Measurements from ENCODE around the gene SLC13A3. TPM values are rescaled to one million over a fixed set of nuclear protein-coding genes. Genes with fewer than 3 reads are reported as not detected.

Gene SLC13A3
- total and polyA plus RNA-seq, 2 donors (not counting 3 experiments of a cell fraction or from before 2014, with no cell fraction given): 0.11 to 0.40 TPM

DNA sequence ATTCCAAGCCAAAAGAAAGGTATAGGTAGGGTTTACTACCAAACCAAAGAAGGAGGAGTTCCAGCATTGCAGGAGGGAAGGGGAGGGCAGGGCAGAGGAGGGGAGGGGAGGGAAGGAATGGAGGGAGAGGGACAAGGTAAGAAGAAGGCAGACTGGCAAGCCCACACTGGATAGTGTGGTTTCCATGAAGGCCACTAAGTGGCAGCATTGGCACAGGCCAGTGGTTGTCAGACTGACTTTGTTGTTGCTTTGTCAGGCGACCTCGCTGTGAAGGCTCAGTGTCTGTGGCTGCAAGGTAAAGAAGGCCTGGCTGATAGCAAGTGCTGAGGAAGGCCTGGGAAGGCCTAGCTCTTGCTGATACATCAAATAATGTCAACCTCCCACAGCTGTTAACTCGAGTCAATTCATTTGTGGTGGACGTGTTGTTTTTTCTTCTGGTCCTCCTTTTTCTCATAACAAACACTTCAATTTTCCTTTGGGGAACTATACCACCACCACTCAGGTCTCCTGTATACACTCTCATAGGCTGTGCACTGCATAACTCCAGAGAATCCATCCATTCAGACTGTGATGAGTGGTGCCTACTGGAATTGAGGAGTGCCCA is 130.2 kb downstream of the SLC13A3 start:
- Histone ChIP-seq H3K27ac (ENCODE audit: insufficient read depth, low read depth, low read length) (no peak overlapping the region), H3K4me3 (replicated peaks in 1 of 3; ENCODE audit: insufficient read depth in 1 of 3, low read depth in 1 of 3, low read length in 3 of 3) (no peak overlapping the region), H2AFZ (ENCODE audit: low read depth, low read length) (no peak overlapping the region), H3K9ac (replicated peaks; ENCODE audit: extremely low read depth, insufficient read depth, low read length) (no peak overlapping the region), H3K79me2 (ENCODE audit: control insufficient read depth, insufficient read depth, low read length) (no peaks in the 10 kb centered on the region), H3K4me2 (ENCODE audit: insufficient read depth, low read length) (no peak overlapping the region), H3K36me3 (ENCODE audit: control insufficient read depth in 2 of 2, extremely low read depth in 1 of 2, insufficient read depth in 2 of 2, low read length in 2 of 2) (no peaks in the 10 kb centered on the region), H3K27me3 (ENCODE audit: control insufficient read depth in 2 of 2, insufficient read depth in 2 of 2, low read length in 2 of 2) (no peaks in the 10 kb centered on the region), H3K4me1 (ENCODE audit: control insufficient read depth, extremely low read depth, insufficient read depth, low read length) (no peaks in the 10 kb centered on the region), H3K9me1 (replicated peaks; ENCODE audit: control insufficient read depth, extremely low read depth, insufficient read depth, low read length) (no peaks in the 10 kb centered on the region), H4K20me1 (replicated peaks; ENCODE audit: control insufficient read depth, extremely low read depth, insufficient read depth, low read length) (no peaks in the 10 kb centered on the region), H3K9me3 (replicated peaks; ENCODE audit: control insufficient read depth, insufficient read depth, low read length) (no peaks in the 10 kb centered on the region)
- CTCF ChIA-PET: interaction anchor here (5.9 kb wide), 1 partner anchor 160 kb away, joined by 49 read pairs; no protein-coding TSS in a partner anchor
- peak; percentile 76 for FAIRE-seq
- no TSS peak for BruUV-seq (replicated peaks)
- intact Hi-C loops (cut with micrococcal nuclease): loop anchor here (1.0 kb wide), 3 partner anchors 42 to 178 kb away; no protein-coding TSS in a partner anchor
- POLR2A ChIA-PET: no interaction called here
- dilution Hi-C loops (cut with MboI; ENCODE audit: extremely low pct_ligation_motif_present, low sequenced_read_pairs): no loop called here
- peak; percentile 47 for DNase-seq (ENCODE audit: low read depth, low spot score)
- TF ChIP-seq, protein P1, sequence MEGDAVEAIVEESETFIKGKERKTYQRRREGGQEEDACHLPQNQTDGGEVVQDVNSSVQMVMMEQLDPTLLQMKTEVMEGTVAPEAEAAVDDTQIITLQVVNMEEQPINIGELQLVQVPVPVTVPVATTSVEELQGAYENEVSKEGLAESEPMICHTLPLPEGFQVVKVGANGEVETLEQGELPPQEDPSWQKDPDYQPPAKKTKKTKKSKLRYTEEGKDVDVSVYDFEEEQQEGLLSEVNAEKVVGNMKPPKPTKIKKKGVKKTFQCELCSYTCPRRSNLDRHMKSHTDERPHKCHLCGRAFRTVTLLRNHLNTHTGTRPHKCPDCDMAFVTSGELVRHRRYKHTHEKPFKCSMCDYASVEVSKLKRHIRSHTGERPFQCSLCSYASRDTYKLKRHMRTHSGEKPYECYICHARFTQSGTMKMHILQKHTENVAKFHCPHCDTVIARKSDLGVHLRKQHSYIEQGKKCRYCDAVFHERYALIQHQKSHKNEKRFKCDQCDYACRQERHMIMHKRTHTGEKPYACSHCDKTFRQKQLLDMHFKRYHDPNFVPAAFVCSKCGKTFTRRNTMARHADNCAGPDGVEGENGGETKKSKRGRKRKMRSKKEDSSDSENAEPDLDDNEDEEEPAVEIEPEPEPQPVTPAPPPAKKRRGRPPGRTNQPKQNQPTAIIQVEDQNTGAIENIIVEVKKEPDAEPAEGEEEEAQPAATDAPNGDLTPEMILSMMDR (IDR thresholded peaks at IDR 0.05; ENCODE audit: extremely low read depth in 1 of 2, insufficient read depth in 1 of 2, low read depth in 1 of 2, low read length in 2 of 2): peak; percentile 37 to 77
- TF ChIP-seq POLR2AphosphoS5 (IDR thresholded peaks at IDR 0.05; ENCODE audit: insufficient read depth, low read depth, low read length): no peak

DNA sequence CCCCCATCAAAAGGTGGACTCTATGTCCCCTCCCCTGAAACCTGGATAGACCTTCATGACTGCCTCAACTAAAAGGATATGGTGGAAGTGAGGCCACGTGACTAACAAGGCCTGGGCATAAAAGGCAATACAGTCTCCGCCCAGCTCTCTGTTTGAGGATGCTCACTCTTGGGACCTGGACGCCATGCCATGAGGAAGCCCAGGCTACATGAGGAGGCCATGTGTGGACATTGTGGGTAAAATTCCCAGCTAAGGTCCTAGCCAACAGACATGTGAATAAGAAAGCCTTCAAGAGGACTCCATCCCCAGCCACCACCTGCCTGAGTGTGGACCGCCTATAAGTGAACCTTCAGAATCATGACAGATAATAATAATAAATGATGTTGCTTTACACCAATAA is 130.7 kb downstream of the SLC13A3 start:
- TF ChIP-seq POLR2AphosphoS5 (IDR thresholded peaks at IDR 0.05; ENCODE audit: insufficient read depth, low read depth, low read length) (no peak), EZH2 (IDR thresholded peaks at IDR 0.05; ENCODE audit: borderline replicate concordance, low read depth, low read length, severe bottlenecking) (no peak), GATA2 (IDR thresholded peaks at IDR 0.05; ENCODE audit: insufficient read depth, insufficient read length, low read depth, low read length) (no peak), JUN (IDR thresholded peaks at IDR 0.05; ENCODE audit: borderline replicate concordance, insufficient read depth, insufficient read length, low read depth) (no peak), MYC (IDR thresholded peaks at IDR 0.05; ENCODE audit: low read depth, low read length) (no peak), POLR2A (IDR thresholded peaks at IDR 0.05; ENCODE audit: low read depth, low read length) (no peak), FOS (IDR thresholded peaks at IDR 0.05; ENCODE audit: borderline replicate concordance, insufficient read depth, low read length) (no peak)
- TF ChIP-seq, protein P1 (IDR thresholded peaks at IDR 0.05; ENCODE audit: extremely low read depth in 1 of 2, insufficient read depth in 1 of 2, low read depth in 1 of 2, low read length in 2 of 2): no peak
- TF ChIP-seq, protein P2, sequence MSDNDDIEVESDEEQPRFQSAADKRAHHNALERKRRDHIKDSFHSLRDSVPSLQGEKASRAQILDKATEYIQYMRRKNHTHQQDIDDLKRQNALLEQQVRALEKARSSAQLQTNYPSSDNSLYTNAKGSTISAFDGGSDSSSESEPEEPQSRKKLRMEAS (IDR thresholded peaks at IDR 0.05; ENCODE audit: insufficient read depth, insufficient read length): no peak

More for the DNA sequence above, 130.7 kb downstream of the SLC13A3 start:
- intact Hi-C loops (cut with micrococcal nuclease) (no loop called here), dilution Hi-C loops (cut with MboI; ENCODE audit: extremely low pct_ligation_motif_present, low sequenced_read_pairs) (no loop called here)
- H3K79me2 ChIP-seq (ENCODE audit: control insufficient read depth, insufficient read depth, low read length): no peaks in the 10 kb centered on the region
- H3K27ac ChIP-seq (ENCODE audit: insufficient read depth, low read depth, low read length): no peak overlapping the region
- no peaks in the 10 kb centered on the region for H3K27me3 ChIP-seq (ENCODE audit: control insufficient read depth in 2 of 2, insufficient read depth in 2 of 2, low read length in 2 of 2)
- no peak overlapping the region for H3K4me3 ChIP-seq (replicated peaks in 1 of 3; ENCODE audit: insufficient read depth in 1 of 3, low read depth in 1 of 3, low read length in 3 of 3)
- H3K9me1 ChIP-seq (replicated peaks; ENCODE audit: control insufficient read depth, extremely low read depth, insufficient read depth, low read length): no peaks in the 10 kb centered on the region
- ChIA-PET POLR2A (no interaction called here), CTCF (interaction anchor here (5.9 kb wide), 1 partner anchor 161 kb away, joined by 49 read pairs; no protein-coding TSS in a partner anchor)
- H3K36me3 ChIP-seq (ENCODE audit: control insufficient read depth in 2 of 2, extremely low read depth in 1 of 2, insufficient read depth in 2 of 2, low read length in 2 of 2): no peaks in the 10 kb centered on the region
- no peak for FAIRE-seq
- H3K4me2 ChIP-seq (ENCODE audit: insufficient read depth, low read length): no peak overlapping the region
- H3K9ac ChIP-seq (replicated peaks; ENCODE audit: extremely low read depth, insufficient read depth, low read length): no peak overlapping the region
- no peaks in the 10 kb centered on the region for H3K4me1 ChIP-seq (ENCODE audit: control insufficient read depth, extremely low read depth, insufficient read depth, low read length)
- H3K9me3 ChIP-seq (replicated peaks; ENCODE audit: control insufficient read depth, insufficient read depth, low read length): no peaks in the 10 kb centered on the region
- DNase-seq (ENCODE audit: low read depth, low spot score): no peak
- no peaks in the 10 kb centered on the region for H4K20me1 ChIP-seq (replicated peaks; ENCODE audit: control insufficient read depth, extremely low read depth, insufficient read depth, low read length)
- BruUV-seq (replicated peaks): no TSS peak
- H2AFZ ChIP-seq (ENCODE audit: low read depth, low read length): no peak overlapping the region
